ES-I3 (cell line): Measurements from ENCODE around the gene COQ8A.

Source experiments
- H3K36me3 ChIP-seq: 2 replicates; pipeline ENCODE4 v1.6.1; 2013; ENCODE audit warnings: mild to moderate bottlenecking, low read length, control low read depth, moderate library complexity; ENCODE audit not compliant: insufficient read depth
- H3K4me1 ChIP-seq: 2 replicates; pipeline ENCODE4 v1.6.1; 2013; ENCODE audit warnings: mild to moderate bottlenecking, control low read depth, low read length; ENCODE audit not compliant: insufficient read depth
- H3K9ac ChIP-seq: 2 replicates; pipeline ENCODE4 v1.6.1; 2013; ENCODE audit warnings: low read depth, mild to moderate bottlenecking, low read length, moderate library complexity
- H3K9me3 ChIP-seq: 2 replicates; pipeline ENCODE4 v1.6.1; 2013; ENCODE audit warnings: mild to moderate bottlenecking, low read length, moderate library complexity; ENCODE audit not compliant: control insufficient read depth, insufficient read depth

COQ8A gene

GRCh38 chr1:226977643-226978431 is 37.7 kb downstream of the COQ8A start:
- no peaks in the 10 kb centered on the region; the same call in 1 of the 2 replicates for H3K4me1 ChIP-seq
- no peaks in the 10 kb centered on the region for H3K9me3 ChIP-seq
- H3K9ac ChIP-seq: no peak overlapping the region
- no peaks in the 10 kb centered on the region for H3K36me3 ChIP-seq

- H3K9ac ChIP-seq: no peak overlapping the region
- no peaks in the 10 kb centered on the region for H3K36me3 ChIP-seq
- H3K9me3 ChIP-seq: no peaks in the 10 kb centered on the region
- H3K4me1 ChIP-seq: no peaks in the 10 kb centered on the region; the same call in 1 of the 2 replicates
These were observed 38.5 kb downstream of the COQ8A start for GRCh38 chr1:226978432-226979114.

- H3K9ac ChIP-seq: no peak overlapping the region
- H3K9me3 ChIP-seq: no peaks in the 10 kb centered on the region
- H3K4me1 ChIP-seq: no peaks in the 10 kb centered on the region; the same call in 1 of the 2 replicates
- no peaks in the 10 kb centered on the region for H3K36me3 ChIP-seq
These were observed 39.0 kb downstream of the COQ8A start for GRCh38 chr1:226979115-226979516.

GRCh38 chr1:226979517-226980121 is 39.5 kb downstream of the COQ8A start:
- H3K4me1 ChIP-seq: no peaks in the 10 kb centered on the region
- no peak overlapping the region for H3K9ac ChIP-seq
- H3K36me3 ChIP-seq: no peaks in the 10 kb centered on the region
- no peaks in the 10 kb centered on the region for H3K9me3 ChIP-seq

GRCh38 chr1:226980122-226980560 is 40.0 kb downstream of the COQ8A start:
- no peak overlapping the region for H3K9ac ChIP-seq
- H3K4me1 ChIP-seq: no peaks in the 10 kb centered on the region
- H3K9me3 ChIP-seq: no peaks in the 10 kb centered on the region
- no peaks in the 10 kb centered on the region for H3K36me3 ChIP-seq

GRCh38 chr1:226980565-226981385 is 40.7 kb downstream of the COQ8A start:
- H3K9ac ChIP-seq: no peak overlapping the region
- no peaks in the 10 kb centered on the region for H3K36me3 ChIP-seq

GRCh38 chr1:226981386-226981817 is 41.3 kb downstream of the COQ8A start:
- H3K9ac ChIP-seq: no peak overlapping the region
- H3K4me1 ChIP-seq: no peaks in the 10 kb centered on the region
- H3K36me3 ChIP-seq: peaks cover 2% of the 10 kb centered on the region; the same call in 1 of the 2 replicates
- no peaks in the 10 kb centered on the region for H3K9me3 ChIP-seq

More at GRCh38 chr1:226980565-226981385, 40.7 kb downstream of the COQ8A start:
- Histone ChIP-seq H3K9me3 (no peaks in the 10 kb centered on the region), H3K4me1 (no peaks in the 10 kb centered on the region)

- no peak overlapping the region for H3K9ac ChIP-seq
- H3K4me1 ChIP-seq: no peaks in the 10 kb centered on the region
- H3K36me3 ChIP-seq: peaks cover 2% of the 10 kb centered on the region; the same call in 1 of the 2 replicates
- no peaks in the 10 kb centered on the region for H3K9me3 ChIP-seq
These were observed 41.7 kb downstream of the COQ8A start for GRCh38 chr1:226981838-226982237.

GRCh38 chr1:226982451-226983177 is 42.5 kb downstream of the COQ8A start:
- no peaks in the 10 kb centered on the region for H3K9me3 ChIP-seq
- no peak overlapping the region for H3K9ac ChIP-seq
- no peaks in the 10 kb centered on the region for H3K4me1 ChIP-seq
- peaks cover 2% of the 10 kb centered on the region; the same call in 1 of the 2 replicates for H3K36me3 ChIP-seq

- H3K9me3 ChIP-seq: no peaks in the 10 kb centered on the region
- peaks cover 2% of the 10 kb centered on the region; the same call in 1 of the 2 replicates for H3K36me3 ChIP-seq
- no peaks in the 10 kb centered on the region for H3K4me1 ChIP-seq
- H3K9ac ChIP-seq: no peak overlapping the region
These were observed 43.3 kb downstream of the COQ8A start for GRCh38 chr1:226983247-226983991.

- H3K4me1 ChIP-seq: no peaks in the 10 kb centered on the region
- peaks cover 2% of the 10 kb centered on the region; the same call in 1 of the 2 replicates for H3K36me3 ChIP-seq
- H3K9me3 ChIP-seq: no peaks in the 10 kb centered on the region
- H3K9ac ChIP-seq: no peak overlapping the region
These were observed 43.9 kb downstream of the COQ8A start for GRCh38 chr1:226983992-226984364.

GRCh38 chr1:226984521-226985238 is 44.6 kb downstream of the COQ8A start:
- Histone ChIP-seq H3K36me3 (peaks cover 2% of the 10 kb centered on the region; the same call in 1 of the 2 replicates), H3K9ac (no peak overlapping the region), H3K9me3 (no peaks in the 10 kb centered on the region), H3K4me1 (no peaks in the 10 kb centered on the region)
